Prostate gland (tissue), 2 donors: ENCODE results near the gene DCST2.

Experiments
- CTCF ChIP-seq, 4 experiments: fragments of 200-600 bp in 2 of 4; fragments of 450-650 bp in 2 of 4; sonication (generic) in 2 of 4; IDR thresholded peaks; 1 replicate in 3 of 4; 2 replicates in 1 of 4; pipeline ENCODE4 v1.5.1; 2016 to 2019; ENCODE audit warnings: antibody characterized with exemption in 4 of 4, mild to moderate bottlenecking in 2 of 4, moderate library complexity in 2 of 4
- POLR2A ChIP-seq: fragments of 450-650 bp; IDR thresholded peaks from one replicate; pipeline ENCODE4 v1.6.1; 2016; ENCODE audit warnings: antibody characterized with exemption, mild to moderate bottlenecking

GRCh38 chr1:154968731-154969130 is 64.8 kb downstream of the DCST2 start:
- TF ChIP-seq POLR2A (no peak), CTCF (IDR thresholded peaks at IDR 0.05) (no peak)
